HepG2 (cell line): Measurements from ENCODE around the gene STH. TPM values are rescaled to one million over a fixed set of nuclear protein-coding genes. Genes with fewer than 3 reads are reported as not detected.

Source experiments
- GTF3A ChIP-seq: sonication (generic); formaldehyde crosslinking; conservative IDR thresholded peaks from 2 replicates; pipeline ENCODE4 v1.4.0; 2020; ENCODE audit warnings: mild to moderate bottlenecking, missing genetic modification reagents
- HNRNPLL ChIP-seq: fragments of 200-400 bp; formaldehyde crosslinking; IDR thresholded peaks from 2 replicates; pipeline ENCODE4 v1.6.1; 2017; ENCODE audit warnings: mild to moderate bottlenecking, low read depth, low read length; ENCODE audit not compliant: poor library complexity, severe bottlenecking
- IKZF4 ChIP-seq: sonication (generic); formaldehyde crosslinking; IDR thresholded peaks from 2 replicates; pipeline ENCODE4 v1.5.1; 2020; ENCODE audit warnings: borderline replicate concordance, mild to moderate bottlenecking, low read depth, missing genetic modification reagents; ENCODE audit errors: not compliant biosample characterization
- KLF13 ChIP-seq: sonication (generic); formaldehyde crosslinking; IDR thresholded peaks from 2 replicates; pipeline ENCODE4 v1.4.0; 2020; ENCODE audit warnings: mild to moderate bottlenecking, missing genetic modification reagents
- MED13 ChIP-seq: sonication (generic); formaldehyde crosslinking; IDR thresholded peaks from 2 replicates; pipeline ENCODE4 v1.5.0; 2020; ENCODE audit warnings: missing genetic modification reagents
- MLLT10 ChIP-seq: sonication (generic); formaldehyde crosslinking; IDR thresholded peaks from 2 replicates; pipeline ENCODE4 v1.4.0; 2020; ENCODE audit warnings: missing genetic modification reagents
- NFRKB ChIP-seq: fragments of 450-650 bp; IDR thresholded peaks from 2 replicates; pipeline ENCODE4 v1.6.1; 2017
- PAWR ChIP-seq: sonication (generic); formaldehyde crosslinking; IDR thresholded peaks from 2 replicates; pipeline ENCODE4 v1.4.0; 2020; ENCODE audit warnings: missing genetic modification reagents, mild to moderate bottlenecking, borderline replicate concordance
- POLR2A ChIP-seq, 2 experiments: IDR thresholded peaks; 2 replicates each; pipeline ENCODE4 v1.6.1; 2011; ENCODE audit warnings: low read depth in 2 of 2, low read length in 2 of 2, mild to moderate bottlenecking in 1 of 2, moderate library complexity in 1 of 2; ENCODE audit not compliant: insufficient read depth in 1 of 2
- SMARCE1 ChIP-seq: fragments of 450-650 bp; IDR thresholded peaks from 2 replicates; pipeline ENCODE4 v1.6.1; 2017; ENCODE audit warnings: borderline replicate concordance
- SPEN ChIP-seq: sonication (generic); formaldehyde crosslinking; IDR thresholded peaks from 2 replicates; pipeline ENCODE4 v1.5.1; 2020; ENCODE audit warnings: low read depth, mild to moderate bottlenecking, missing genetic modification reagents
- SYNCRIP ChIP-seq: fragments of 200-400 bp; formaldehyde crosslinking; IDR thresholded peaks from 2 replicates; pipeline ENCODE4 v1.6.1; 2018; ENCODE audit warnings: mild to moderate bottlenecking, low read depth, low read length; ENCODE audit not compliant: insufficient read depth
- TCF7L2 ChIP-seq: IDR thresholded peaks from 2 replicates; pipeline ENCODE4 v1.6.1; 2011; ENCODE audit warnings: mild to moderate bottlenecking, low read depth, low read length, moderate library complexity
- ZFP41 ChIP-seq: sonication (generic); formaldehyde crosslinking; IDR thresholded peaks from 2 replicates; pipeline ENCODE4 v1.4.0; 2020; ENCODE audit warnings: mild to moderate bottlenecking, missing genetic modification reagents, borderline replicate concordance
- ZNF329 ChIP-seq: sonication (generic); formaldehyde crosslinking; IDR thresholded peaks from 2 replicates; pipeline ENCODE4 v1.9.0; 2021; ENCODE audit warnings: low read depth, mild to moderate bottlenecking, missing genetic modification reagents
- ZNF350 ChIP-seq: sonication (generic); formaldehyde crosslinking; IDR thresholded peaks from 2 replicates; pipeline ENCODE4 v1.4.0; 2020; ENCODE audit warnings: mild to moderate bottlenecking, low read depth, missing genetic modification reagents, borderline replicate concordance
- ZNF383 ChIP-seq: sonication (generic); formaldehyde crosslinking; IDR thresholded peaks from 2 replicates; pipeline ENCODE4 v1.4.0; 2020; ENCODE audit warnings: missing genetic modification reagents, mild to moderate bottlenecking, borderline replicate concordance
- ZNF441 ChIP-seq: sonication (generic); formaldehyde crosslinking; IDR thresholded peaks from 2 replicates; pipeline ENCODE4 v1.7.0; 2021; ENCODE audit warnings: missing genetic modification reagents, borderline replicate concordance
- ZNF569 ChIP-seq: sonication (generic); formaldehyde crosslinking; IDR thresholded peaks from 2 replicates; pipeline ENCODE4 v1.5.0; 2020; ENCODE audit warnings: mild to moderate bottlenecking, missing genetic modification reagents, moderate library complexity, borderline replicate concordance
- ZNF598 ChIP-seq: sonication (generic); formaldehyde crosslinking; IDR thresholded peaks from 2 replicates; pipeline ENCODE4 v1.5.1; 2020; ENCODE audit warnings: mild to moderate bottlenecking, missing genetic modification reagents, borderline replicate concordance
- ZSCAN29 ChIP-seq: sonication (generic); formaldehyde crosslinking; conservative IDR thresholded peaks from 2 replicates; pipeline ENCODE4 v1.4.0; 2020; ENCODE audit warnings: mild to moderate bottlenecking, missing genetic modification reagents
- polyA plus RNA-seq, 8 experiments: library from polyadenylated mRNA; depleted of rRNA in 3 of 8; stranded (reverse) in 7 of 8; unstranded in 1 of 8; fragments of >200 nt; fragmentation: Illumina TruSeq in 4 of 8; extraction: Trizol in 4 of 8; gene quantifications; 2 replicates each; pipeline versions ENCODE4 v1.2.1 to v1.2.3, GENCODE V29; 2011 to 2016; ENCODE audit warnings: low read depth in 4 of 8, missing spikeins in 1 of 8, mixed read lengths in 1 of 8; ENCODE audit not compliant: insufficient read depth in 1 of 8
- total RNA-seq, 5 experiments: library from RNA; depleted of rRNA; stranded (reverse); fragments of >200 nt; fragmentation: Illumina TruSeq; extraction: Trizol; gene quantifications; 2 replicates each; pipeline ENCODE4 v1.2.3, GENCODE V29; 2016; ENCODE audit warnings: low read depth in 1 of 5
- TF ChIP-seq, protein P1 (sequence below): sonication (generic); formaldehyde crosslinking; IDR thresholded peaks from 2 replicates; pipeline ENCODE4 v1.5.0; 2020; ENCODE audit warnings: mild to moderate bottlenecking, missing genetic modification reagents
- TF ChIP-seq, protein P2 (sequence below): sonication (generic); formaldehyde crosslinking; IDR thresholded peaks from 2 replicates; pipeline ENCODE4 v1.4.0; 2020; ENCODE audit warnings: mild to moderate bottlenecking, missing genetic modification reagents, borderline replicate concordance
- TF ChIP-seq, protein P3 (sequence below): sonication (generic); formaldehyde crosslinking; IDR thresholded peaks from 2 replicates; pipeline ENCODE4 v1.4.0; 2020; ENCODE audit warnings: missing genetic modification reagents
- TF ChIP-seq, protein P4 (sequence below): sonication (generic); formaldehyde crosslinking; IDR thresholded peaks from 2 replicates; pipeline ENCODE4 v1.4.0; 2020; ENCODE audit warnings: mild to moderate bottlenecking, missing genetic modification reagents

STH gene
- total and polyA plus RNA-seq, 2 of the 13 experiments (the other 11 are each of a cell fraction or from before 2014, with no cell fraction given): not detected

DNA sequence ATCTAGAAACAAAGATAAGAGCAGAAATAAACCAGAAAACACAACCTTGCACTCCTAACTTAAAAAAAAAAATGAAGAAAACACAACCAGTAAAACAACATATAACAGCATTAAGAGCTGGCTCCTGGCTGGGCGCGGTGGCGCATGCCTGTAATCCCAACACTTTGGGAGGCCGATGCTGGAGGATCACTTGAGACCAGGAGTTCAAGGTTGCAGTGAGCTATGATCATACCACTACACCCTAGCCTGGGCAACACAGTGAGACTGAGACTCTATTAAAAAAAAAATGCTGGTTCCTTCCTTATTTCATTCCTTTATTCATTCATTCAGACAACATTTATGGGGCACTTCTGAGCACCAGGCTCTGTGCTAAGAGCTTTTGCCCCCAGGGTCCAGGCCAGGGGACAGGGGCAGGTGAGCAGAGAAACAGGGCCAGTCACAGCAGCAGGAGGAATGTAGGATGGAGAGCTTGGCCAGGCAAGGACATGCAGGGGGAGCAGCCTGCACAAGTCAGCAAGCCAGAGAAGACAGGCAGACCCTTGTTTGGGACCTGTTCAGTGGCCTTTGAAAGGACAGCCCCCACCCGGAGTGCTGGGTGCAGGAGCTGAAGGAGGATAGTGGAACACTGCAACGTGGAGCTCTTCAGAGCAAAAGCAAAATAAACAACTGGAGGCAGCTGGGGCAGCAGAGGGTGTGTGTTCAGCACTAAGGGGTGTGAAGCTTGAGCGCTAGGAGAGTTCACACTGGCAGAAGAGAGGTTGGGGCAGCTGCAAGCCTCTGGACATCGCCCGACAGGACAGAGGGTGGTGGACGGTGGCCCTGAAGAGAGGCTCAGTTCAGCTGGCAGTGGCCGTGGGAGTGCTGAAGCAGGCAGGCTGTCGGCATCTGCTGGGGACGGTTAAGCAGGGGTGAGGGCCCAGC is 2.6 kb downstream of the STH start (continued):
- TF ChIP-seq, protein P1, sequence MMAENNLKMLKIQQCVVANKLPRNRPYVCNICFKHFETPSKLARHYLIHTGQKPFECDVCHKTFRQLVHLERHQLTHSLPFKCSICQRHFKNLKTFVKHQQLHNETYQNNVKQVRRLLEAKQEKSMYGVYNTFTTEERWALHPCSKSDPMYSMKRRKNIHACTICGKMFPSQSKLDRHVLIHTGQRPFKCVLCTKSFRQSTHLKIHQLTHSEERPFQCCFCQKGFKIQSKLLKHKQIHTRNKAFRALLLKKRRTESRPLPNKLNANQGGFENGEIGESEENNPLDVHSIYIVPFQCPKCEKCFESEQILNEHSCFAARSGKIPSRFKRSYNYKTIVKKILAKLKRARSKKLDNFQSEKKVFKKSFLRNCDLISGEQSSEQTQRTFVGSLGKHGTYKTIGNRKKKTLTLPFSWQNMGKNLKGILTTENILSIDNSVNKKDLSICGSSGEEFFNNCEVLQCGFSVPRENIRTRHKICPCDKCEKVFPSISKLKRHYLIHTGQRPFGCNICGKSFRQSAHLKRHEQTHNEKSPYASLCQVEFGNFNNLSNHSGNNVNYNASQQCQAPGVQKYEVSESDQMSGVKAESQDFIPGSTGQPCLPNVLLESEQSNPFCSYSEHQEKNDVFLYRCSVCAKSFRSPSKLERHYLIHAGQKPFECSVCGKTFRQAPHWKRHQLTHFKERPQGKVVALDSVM: peak; percentile 82
- peak; percentile 47; the same call in 1 of the 2 replicates for TF ChIP-seq ZSCAN29 (CRISPR knock-in tag)
- TF ChIP-seq GTF3A (CRISPR knock-in tag): no peak
- no peak for TF ChIP-seq ZFP41 (CRISPR knock-in tag)
- TF ChIP-seq ZNF383 (CRISPR knock-in tag): peak; percentile 88; the same call in 1 of the 2 replicates
- TF ChIP-seq, protein P2, sequence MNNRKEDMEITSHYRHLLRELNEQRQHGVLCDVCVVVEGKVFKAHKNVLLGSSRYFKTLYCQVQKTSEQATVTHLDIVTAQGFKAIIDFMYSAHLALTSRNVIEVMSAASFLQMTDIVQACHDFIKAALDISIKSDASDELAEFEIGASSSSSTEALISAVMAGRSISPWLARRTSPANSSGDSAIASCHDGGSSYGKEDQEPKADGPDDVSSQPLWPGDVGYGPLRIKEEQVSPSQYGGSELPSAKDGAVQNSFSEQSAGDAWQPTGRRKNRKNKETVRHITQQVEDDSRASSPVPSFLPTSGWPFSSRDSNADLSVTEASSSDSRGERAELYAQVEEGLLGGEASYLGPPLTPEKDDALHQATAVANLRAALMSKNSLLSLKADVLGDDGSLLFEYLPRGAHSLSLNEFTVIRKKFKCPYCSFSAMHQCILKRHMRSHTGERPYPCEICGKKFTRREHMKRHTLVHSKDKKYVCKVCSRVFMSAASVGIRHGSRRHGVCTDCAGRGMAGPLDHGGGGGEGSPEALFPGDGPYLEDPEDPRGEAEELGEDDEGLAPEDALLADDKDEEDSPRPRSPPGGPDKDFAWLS: 0 out of 2 replicates have a peak, but pooled peaks have one; percentile 49
- no peak for TF ChIP-seq SYNCRIP
- no peak for TF ChIP-seq SPEN
- no peak for TF ChIP-seq NFRKB
- TF ChIP-seq ZNF569 (CRISPR knock-in tag): no peak
- TF ChIP-seq PAWR (CRISPR knock-in tag): peak; percentile 78; the same call in 1 of the 2 replicates
- TF ChIP-seq HNRNPLL: no peak
- no peak for TF ChIP-seq TCF7L2
- TF ChIP-seq MED13 (CRISPR knock-in tag): no peak
- TF ChIP-seq ZNF329 (CRISPR knock-in tag): 0 out of 2 replicates have a peak, but pooled peaks have one; percentile 19
- TF ChIP-seq, protein P3, sequence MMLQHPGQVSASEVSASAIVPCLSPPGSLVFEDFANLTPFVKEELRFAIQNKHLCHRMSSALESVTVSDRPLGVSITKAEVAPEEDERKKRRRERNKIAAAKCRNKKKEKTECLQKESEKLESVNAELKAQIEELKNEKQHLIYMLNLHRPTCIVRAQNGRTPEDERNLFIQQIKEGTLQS (CRISPR knock-in tag): no peak
- no peak for TF ChIP-seq POLR2A (IDR thresholded peaks at IDR 0.05; ENCODE audit: insufficient read depth in 1 of 2, low read depth in 2 of 2, low read length in 2 of 2)
- TF ChIP-seq, protein P4, sequence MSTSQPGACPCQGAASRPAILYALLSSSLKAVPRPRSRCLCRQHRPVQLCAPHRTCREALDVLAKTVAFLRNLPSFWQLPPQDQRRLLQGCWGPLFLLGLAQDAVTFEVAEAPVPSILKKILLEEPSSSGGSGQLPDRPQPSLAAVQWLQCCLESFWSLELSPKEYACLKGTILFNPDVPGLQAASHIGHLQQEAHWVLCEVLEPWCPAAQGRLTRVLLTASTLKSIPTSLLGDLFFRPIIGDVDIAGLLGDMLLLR: no peak
- 0 out of 2 replicates have a peak, but pooled peaks have one; percentile 41 for TF ChIP-seq ZNF598 (CRISPR knock-in tag)
- no peak for TF ChIP-seq ZNF350
- no peak for TF ChIP-seq KLF13
- no peak for TF ChIP-seq MLLT10 (CRISPR knock-in tag)
- TF ChIP-seq ZNF441: no peak
- no peak for TF ChIP-seq SMARCE1
- TF ChIP-seq IKZF4 (CRISPR knock-in tag): peak; percentile 37
